ENCODE data around the gene TEX10.

The TEX10 gene

DNA sequence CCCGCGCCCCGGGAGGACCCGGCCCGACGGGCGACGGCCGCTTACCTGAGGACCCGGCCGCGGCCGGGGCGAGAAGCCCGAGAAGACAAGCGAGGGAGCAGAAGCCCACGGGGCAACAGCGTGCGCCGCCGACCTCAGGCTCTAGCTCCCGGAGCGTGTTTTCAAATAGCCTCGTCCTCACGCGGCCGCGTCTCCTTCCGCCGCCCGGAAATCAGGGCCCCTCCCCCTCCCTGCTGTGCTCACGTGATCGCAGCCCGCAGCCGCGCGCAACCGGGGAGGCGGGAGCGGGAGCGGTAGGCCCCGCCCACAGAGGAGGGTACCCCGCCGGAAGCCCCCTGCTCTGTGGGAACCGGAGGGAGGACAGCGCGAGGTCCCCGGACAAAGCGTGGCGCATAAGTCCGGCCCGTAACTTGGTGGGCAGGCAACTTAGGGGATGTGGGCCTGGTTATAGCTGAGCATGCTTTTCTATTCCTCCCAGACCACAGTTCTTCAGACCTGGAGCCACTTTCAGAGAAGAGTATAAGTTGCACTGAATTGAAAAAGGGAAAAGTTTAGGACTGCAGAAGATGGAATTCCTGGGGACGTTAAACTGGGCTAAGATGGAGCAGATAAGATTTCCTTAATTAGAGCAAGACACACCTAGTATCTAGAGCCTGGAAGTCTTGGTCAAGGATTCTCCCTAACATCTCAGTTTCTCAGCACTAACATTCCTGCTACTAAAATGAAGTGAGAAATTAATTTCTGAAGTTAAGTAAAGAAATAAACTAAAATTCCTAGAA, at the start of gene TEX10 (continued):
- TF ChIP-seq GLIS1 (tag by site-specific recombination; IDR thresholded peaks at IDR 0.05) (no peak), ZNF510 (tag by site-specific recombination; IDR thresholded peaks at IDR 0.05; ENCODE audit: insufficient replicate concordance) (no peak), ZBTB20 (tag by site-specific recombination; IDR thresholded peaks at IDR 0.05) (0 out of 2 replicates have a peak, but pooled peaks have one; percentile 38), ZNF404 (tag by site-specific recombination; IDR thresholded peaks at IDR 0.05) (no peak), RBAK (tag by site-specific recombination; IDR thresholded peaks at IDR 0.05) (no peak), ZNF366 (tag by site-specific recombination; conservative IDR thresholded peaks at IDR 0.05) (0 out of 2 replicates have a peak, but pooled peaks have one; percentile 11), IKZF3 (tag by site-specific recombination; IDR thresholded peaks at IDR 0.05) (no peak), HOXA7 (CRISPR knock-in tag; IDR thresholded peaks at IDR 0.05; ENCODE audit: borderline replicate concordance) (no peak), ZNF585B (tag by site-specific recombination; IDR thresholded peaks at IDR 0.05) (no peak), ZNF433 (tag by site-specific recombination; IDR thresholded peaks at IDR 0.05; ENCODE audit: low read depth) (no peak), HOXC10 (CRISPR knock-in tag; IDR thresholded peaks at IDR 0.05) (no peak), ZNF391 (tag by site-specific recombination; IDR thresholded peaks at IDR 0.05; ENCODE audit: borderline replicate concordance, low read depth) (0 out of 2 replicates have a peak, but pooled peaks have one; percentile 14), WT1 (tag by site-specific recombination; IDR thresholded peaks at IDR 0.05) (no peak), OSR2 (tag by site-specific recombination; IDR thresholded peaks at IDR 0.05) (no peak), ZNF416 (tag by site-specific recombination; IDR thresholded peaks at IDR 0.05) (no peak), ZNF707 (tag by site-specific recombination; IDR thresholded peaks at IDR 0.05) (no peak), SCRT2 (tag by site-specific recombination; IDR thresholded peaks at IDR 0.05) (no peak), ZNF423 (tag by site-specific recombination; IDR thresholded peaks at IDR 0.05) (no peak), ZNF169 (tag by site-specific recombination; IDR thresholded peaks at IDR 0.05) (no peak), ZNF121 (tag by site-specific recombination; IDR thresholded peaks at IDR 0.05) (no peak), ZBTB7A (tag by site-specific recombination; IDR thresholded peaks at IDR 0.05; ENCODE audit: low read depth) (no peak; the same call in 1 of the 2 replicates), ZNF10 (tag by site-specific recombination; IDR thresholded peaks at IDR 0.05) (no peak), OVOL3 (tag by site-specific recombination; IDR thresholded peaks at IDR 0.05) (no peak), ZNF155 (tag by site-specific recombination; IDR thresholded peaks at IDR 0.05) (no peak), ZNF571 (tag by site-specific recombination; IDR thresholded peaks at IDR 0.05) (no peak)
- TF ChIP-seq, protein P1, sequence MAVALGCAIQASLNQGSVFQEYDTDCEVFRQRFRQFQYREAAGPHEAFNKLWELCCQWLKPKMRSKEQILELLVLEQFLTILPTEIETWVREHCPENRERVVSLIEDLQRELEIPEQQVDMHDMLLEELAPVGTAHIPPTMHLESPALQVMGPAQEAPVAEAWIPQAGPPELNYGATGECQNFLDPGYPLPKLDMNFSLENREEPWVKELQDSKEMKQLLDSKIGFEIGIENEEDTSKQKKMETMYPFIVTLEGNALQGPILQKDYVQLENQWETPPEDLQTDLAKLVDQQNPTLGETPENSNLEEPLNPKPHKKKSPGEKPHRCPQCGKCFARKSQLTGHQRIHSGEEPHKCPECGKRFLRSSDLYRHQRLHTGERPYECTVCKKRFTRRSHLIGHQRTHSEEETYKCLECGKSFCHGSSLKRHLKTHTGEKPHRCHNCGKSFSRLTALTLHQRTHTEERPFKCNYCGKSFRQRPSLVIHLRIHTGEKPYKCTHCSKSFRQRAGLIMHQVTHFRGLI (tag by site-specific recombination; IDR thresholded peaks at IDR 0.05) = no peak
- TF ChIP-seq, protein P2, sequence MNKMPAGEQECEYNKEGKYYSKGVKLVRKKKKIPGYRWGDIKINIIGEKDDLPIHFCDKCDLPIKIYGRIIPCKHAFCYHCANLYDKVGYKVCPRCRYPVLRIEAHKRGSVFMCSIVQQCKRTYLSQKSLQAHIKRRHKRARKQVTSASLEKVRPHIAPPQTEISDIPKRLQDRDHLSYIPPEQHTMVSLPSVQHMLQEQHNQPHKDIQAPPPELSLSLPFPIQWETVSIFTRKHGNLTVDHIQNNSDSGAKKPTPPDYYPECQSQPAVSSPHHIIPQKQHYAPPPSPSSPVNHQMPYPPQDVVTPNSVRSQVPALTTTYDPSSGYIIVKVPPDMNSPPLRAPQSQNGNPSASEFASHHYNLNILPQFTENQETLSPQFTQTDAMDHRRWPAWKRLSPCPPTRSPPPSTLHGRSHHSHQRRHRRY (tag by site-specific recombination; IDR thresholded peaks at IDR 0.05) = no peak
- TF ChIP-seq, protein P3, sequence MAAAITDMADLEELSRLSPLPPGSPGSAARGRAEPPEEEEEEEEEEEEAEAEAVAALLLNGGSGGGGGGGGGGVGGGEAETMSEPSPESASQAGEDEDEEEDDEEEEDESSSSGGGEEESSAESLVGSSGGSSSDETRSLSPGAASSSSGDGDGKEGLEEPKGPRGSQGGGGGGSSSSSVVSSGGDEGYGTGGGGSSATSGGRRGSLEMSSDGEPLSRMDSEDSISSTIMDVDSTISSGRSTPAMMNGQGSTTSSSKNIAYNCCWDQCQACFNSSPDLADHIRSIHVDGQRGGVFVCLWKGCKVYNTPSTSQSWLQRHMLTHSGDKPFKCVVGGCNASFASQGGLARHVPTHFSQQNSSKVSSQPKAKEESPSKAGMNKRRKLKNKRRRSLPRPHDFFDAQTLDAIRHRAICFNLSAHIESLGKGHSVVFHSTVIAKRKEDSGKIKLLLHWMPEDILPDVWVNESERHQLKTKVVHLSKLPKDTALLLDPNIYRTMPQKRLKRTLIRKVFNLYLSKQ (tag by site-specific recombination; IDR thresholded peaks at IDR 0.05; ENCODE audit: borderline replicate concordance) = no peak
- TF ChIP-seq, protein P4, sequence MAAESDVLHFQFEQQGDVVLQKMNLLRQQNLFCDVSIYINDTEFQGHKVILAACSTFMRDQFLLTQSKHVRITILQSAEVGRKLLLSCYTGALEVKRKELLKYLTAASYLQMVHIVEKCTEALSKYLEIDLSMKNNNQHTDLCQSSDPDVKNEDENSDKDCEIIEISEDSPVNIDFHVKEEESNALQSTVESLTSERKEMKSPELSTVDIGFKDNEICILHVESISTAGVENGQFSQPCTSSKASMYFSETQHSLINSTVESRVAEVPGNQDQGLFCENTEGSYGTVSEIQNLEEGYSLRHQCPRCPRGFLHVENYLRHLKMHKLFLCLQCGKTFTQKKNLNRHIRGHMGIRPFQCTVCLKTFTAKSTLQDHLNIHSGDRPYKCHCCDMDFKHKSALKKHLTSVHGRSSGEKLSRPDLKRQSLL (tag by site-specific recombination; IDR thresholded peaks at IDR 0.05) = peak; percentile 74
- TF ChIP-seq, protein P5, sequence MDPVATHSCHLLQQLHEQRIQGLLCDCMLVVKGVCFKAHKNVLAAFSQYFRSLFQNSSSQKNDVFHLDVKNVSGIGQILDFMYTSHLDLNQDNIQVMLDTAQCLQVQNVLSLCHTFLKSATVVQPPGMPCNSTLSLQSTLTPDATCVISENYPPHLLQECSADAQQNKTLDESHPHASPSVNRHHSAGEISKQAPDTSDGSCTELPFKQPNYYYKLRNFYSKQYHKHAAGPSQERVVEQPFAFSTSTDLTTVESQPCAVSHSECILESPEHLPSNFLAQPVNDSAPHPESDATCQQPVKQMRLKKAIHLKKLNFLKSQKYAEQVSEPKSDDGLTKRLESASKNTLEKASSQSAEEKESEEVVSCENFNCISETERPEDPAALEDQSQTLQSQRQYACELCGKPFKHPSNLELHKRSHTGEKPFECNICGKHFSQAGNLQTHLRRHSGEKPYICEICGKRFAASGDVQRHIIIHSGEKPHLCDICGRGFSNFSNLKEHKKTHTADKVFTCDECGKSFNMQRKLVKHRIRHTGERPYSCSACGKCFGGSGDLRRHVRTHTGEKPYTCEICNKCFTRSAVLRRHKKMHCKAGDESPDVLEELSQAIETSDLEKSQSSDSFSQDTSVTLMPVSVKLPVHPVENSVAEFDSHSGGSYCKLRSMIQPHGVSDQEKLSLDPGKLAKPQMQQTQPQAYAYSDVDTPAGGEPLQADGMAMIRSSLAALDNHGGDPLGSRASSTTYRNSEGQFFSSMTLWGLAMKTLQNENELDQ (tag by site-specific recombination; IDR thresholded peaks at IDR 0.05; ENCODE audit: low read depth) = no peak
- TF ChIP-seq, protein P6, sequence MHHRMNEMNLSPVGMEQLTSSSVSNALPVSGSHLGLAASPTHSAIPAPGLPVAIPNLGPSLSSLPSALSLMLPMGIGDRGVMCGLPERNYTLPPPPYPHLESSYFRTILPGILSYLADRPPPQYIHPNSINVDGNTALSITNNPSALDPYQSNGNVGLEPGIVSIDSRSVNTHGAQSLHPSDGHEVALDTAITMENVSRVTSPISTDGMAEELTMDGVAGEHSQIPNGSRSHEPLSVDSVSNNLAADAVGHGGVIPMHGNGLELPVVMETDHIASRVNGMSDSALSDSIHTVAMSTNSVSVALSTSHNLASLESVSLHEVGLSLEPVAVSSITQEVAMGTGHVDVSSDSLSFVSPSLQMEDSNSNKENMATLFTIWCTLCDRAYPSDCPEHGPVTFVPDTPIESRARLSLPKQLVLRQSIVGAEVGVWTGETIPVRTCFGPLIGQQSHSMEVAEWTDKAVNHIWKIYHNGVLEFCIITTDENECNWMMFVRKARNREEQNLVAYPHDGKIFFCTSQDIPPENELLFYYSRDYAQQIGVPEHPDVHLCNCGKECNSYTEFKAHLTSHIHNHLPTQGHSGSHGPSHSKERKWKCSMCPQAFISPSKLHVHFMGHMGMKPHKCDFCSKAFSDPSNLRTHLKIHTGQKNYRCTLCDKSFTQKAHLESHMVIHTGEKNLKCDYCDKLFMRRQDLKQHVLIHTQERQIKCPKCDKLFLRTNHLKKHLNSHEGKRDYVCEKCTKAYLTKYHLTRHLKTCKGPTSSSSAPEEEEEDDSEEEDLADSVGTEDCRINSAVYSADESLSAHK (tag by site-specific recombination; IDR thresholded peaks at IDR 0.05) = no peak
